Keratinocyte (primary cell): Measurements from ENCODE around the gene TARP.

Source experiments
- CTCF ChIP-seq, 3 experiments: IDR thresholded peaks in 1 of 3; conservative IDR thresholded peaks in 1 of 3; optimal IDR thresholded peaks in 1 of 3; 2 replicates in 2 of 3; 3 replicates in 1 of 3; pipeline versions ENCODE3 to v1.5.1; 2011; ENCODE audit warnings: low read length in 3 of 3, mild to moderate bottlenecking in 3 of 3, moderate library complexity in 2 of 3, control low read depth in 1 of 3, inconsistent platforms in 1 of 3; ENCODE audit not compliant: insufficient read depth in 2 of 3; ENCODE audit errors: extremely low read depth in 1 of 3
- EZH2 ChIP-seq: IDR thresholded peaks from one replicate; pipeline ENCODE4 v1.6.1; 2012; ENCODE audit warnings: inconsistent platforms, mild to moderate bottlenecking, low read length, moderate library complexity

- TF ChIP-seq CTCF (optimal IDR thresholded peaks at IDR 0.05 in 1 of 3, IDR thresholded peaks at IDR 0.05 in 1 of 3, conservative IDR thresholded peaks at IDR 0.05 in 1 of 3; ENCODE audit: extremely low read depth in 1 of 3, insufficient read depth in 2 of 3, low read length in 3 of 3) (no peak), EZH2 (no peak)
Measured at GRCh38 chr7:38303866-38304265, 30.4 kb upstream of the TARP start.
